Measurements from ENCODE around the gene HNF4A. TPM values are rescaled to one million over a fixed set of nuclear protein-coding genes. Genes with fewer than 3 reads are reported as not detected.

The HNF4A gene
- total RNA-seq, 2 experiments from 2014 or later, result not detected

DNA sequence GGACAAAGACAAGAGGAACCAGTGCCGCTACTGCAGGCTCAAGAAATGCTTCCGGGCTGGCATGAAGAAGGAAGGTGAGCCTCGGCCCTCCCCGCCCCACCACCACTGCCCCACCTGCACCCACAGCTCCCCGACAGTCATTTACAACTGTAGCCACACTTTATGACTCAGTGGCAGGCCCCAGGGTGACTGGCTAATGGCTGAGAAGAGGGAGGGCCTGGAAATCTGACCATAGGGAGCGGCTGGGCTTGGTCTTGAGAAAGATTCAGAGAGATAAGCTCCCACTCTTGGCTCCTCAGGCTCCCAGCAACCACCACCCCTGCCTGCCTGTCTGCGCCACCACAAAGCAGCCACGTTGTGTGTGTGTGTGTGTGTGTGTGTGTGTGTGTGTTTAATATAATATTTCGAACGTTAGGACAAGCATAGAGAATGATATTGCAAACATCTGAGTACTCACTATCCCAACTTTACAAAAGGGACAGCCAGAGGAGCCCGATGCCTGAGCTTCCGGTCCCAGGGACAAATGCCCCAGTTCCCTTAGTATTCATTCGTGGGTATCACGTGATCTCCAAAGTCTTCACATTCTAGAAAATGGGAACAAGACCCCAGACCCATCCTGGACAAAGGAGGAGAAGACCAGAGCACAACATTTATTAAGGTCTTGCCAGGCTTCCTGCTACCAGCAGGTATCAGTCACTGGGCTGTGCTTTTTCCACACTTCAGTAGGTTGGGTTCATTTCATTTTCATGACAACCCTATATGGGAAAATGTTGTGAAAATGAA, 52.1 kb downstream of the HNF4A start:
- intact Hi-C loops (cut with micrococcal nuclease; ENCODE audit: unreplicated experiment), result no loop called here
- H3K4me2 ChIP-seq (ENCODE audit: low read length), result no peak overlapping the region
- H3K79me2 ChIP-seq (ENCODE audit: insufficient read depth, low read depth, low read length), result no peaks in the 10 kb centered on the region
- no peaks in the 10 kb centered on the region for H3K9me3 ChIP-seq (ENCODE audit: low read length)
- CTCF ChIA-PET (ENCODE audit: unreplicated experiment), result no interaction called here
- TF ChIP-seq, protein P1, sequence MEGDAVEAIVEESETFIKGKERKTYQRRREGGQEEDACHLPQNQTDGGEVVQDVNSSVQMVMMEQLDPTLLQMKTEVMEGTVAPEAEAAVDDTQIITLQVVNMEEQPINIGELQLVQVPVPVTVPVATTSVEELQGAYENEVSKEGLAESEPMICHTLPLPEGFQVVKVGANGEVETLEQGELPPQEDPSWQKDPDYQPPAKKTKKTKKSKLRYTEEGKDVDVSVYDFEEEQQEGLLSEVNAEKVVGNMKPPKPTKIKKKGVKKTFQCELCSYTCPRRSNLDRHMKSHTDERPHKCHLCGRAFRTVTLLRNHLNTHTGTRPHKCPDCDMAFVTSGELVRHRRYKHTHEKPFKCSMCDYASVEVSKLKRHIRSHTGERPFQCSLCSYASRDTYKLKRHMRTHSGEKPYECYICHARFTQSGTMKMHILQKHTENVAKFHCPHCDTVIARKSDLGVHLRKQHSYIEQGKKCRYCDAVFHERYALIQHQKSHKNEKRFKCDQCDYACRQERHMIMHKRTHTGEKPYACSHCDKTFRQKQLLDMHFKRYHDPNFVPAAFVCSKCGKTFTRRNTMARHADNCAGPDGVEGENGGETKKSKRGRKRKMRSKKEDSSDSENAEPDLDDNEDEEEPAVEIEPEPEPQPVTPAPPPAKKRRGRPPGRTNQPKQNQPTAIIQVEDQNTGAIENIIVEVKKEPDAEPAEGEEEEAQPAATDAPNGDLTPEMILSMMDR (conservative IDR thresholded peaks at IDR 0.05; ENCODE audit: low read length), result no peak
- no peak for TF ChIP-seq EZH2phosphoT487 (IDR thresholded peaks at IDR 0.05; ENCODE audit: borderline replicate concordance, low read depth, low read length)
- H3K27ac ChIP-seq (ENCODE audit: low read depth, low read length, poor library complexity, severe bottlenecking), result no peak overlapping the region
- no peaks in the 10 kb centered on the region for H3K36me3 ChIP-seq (ENCODE audit: insufficient read depth, low read length)
- no peak overlapping the region for H2AFZ ChIP-seq (ENCODE audit: low read length)
- no TSS peak for BruUV-seq (replicated peaks)
- no peak overlapping the region for H3K4me3 ChIP-seq (ENCODE audit: low read depth, low read length, poor library complexity, severe bottlenecking)
- no peaks in the 10 kb centered on the region for H3K9me2 ChIP-seq (ENCODE audit: insufficient read depth, low read length)
- POLR2A ChIA-PET, result interaction anchor here (0.6 kb wide), 1 partner anchor 922 kb away, joined by 3 read pairs; no protein-coding TSS in a partner anchor
- no peaks in the 10 kb centered on the region for H3K4me1 ChIP-seq (ENCODE audit: insufficient read depth, low read length, poor library complexity, severe bottlenecking)
- H4K20me1 ChIP-seq (ENCODE audit: insufficient read depth, low read length), result no peaks in the 10 kb centered on the region
- no peak for DNase-seq (ENCODE audit: low spot score)

DNA sequence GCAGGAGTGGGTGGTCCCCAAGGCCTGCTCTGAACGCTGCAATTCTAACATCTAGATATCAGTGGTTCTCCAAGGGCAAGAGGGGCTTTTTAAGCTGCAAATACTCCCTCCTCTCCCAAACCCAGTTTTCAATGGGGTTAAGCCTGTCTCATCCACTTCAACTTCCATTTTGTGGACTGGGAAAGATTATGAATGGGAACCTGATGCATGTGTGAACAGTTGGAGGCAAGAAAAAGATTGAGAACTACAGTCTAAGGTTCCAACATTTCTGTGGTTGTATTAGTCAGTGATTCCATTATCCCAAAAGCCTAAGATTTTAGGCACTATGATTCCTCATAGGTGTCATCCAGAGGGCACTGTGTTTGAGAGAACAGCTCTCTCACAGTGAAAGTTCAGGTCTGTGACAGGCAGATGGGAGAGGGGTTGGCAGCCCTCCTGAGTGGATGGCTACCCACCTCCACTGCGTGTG, 53.7 kb downstream of the HNF4A start:
- DNase-seq (ENCODE audit: low spot score), result no peak
- Histone ChIP-seq H3K4me3 (ENCODE audit: low read depth, low read length, poor library complexity, severe bottlenecking) (no peak overlapping the region), H2AFZ (ENCODE audit: low read length) (no peak overlapping the region), H3K9me3 (ENCODE audit: low read length) (no peaks in the 10 kb centered on the region), H3K4me1 (ENCODE audit: insufficient read depth, low read length, poor library complexity, severe bottlenecking) (no peaks in the 10 kb centered on the region), H3K4me2 (ENCODE audit: low read length) (no peak overlapping the region), H3K9me2 (ENCODE audit: insufficient read depth, low read length) (no peaks in the 10 kb centered on the region), H3K27ac (ENCODE audit: low read depth, low read length, poor library complexity, severe bottlenecking) (no peak overlapping the region), H4K20me1 (ENCODE audit: insufficient read depth, low read length) (no peaks in the 10 kb centered on the region), H3K36me3 (ENCODE audit: insufficient read depth, low read length) (no peaks in the 10 kb centered on the region), H3K79me2 (ENCODE audit: insufficient read depth, low read depth, low read length) (no peaks in the 10 kb centered on the region)
- TF ChIP-seq, protein P1 (conservative IDR thresholded peaks at IDR 0.05; ENCODE audit: low read length), result no peak
- no peak for TF ChIP-seq EZH2phosphoT487 (IDR thresholded peaks at IDR 0.05; ENCODE audit: borderline replicate concordance, low read depth, low read length)
- intact Hi-C loops (cut with micrococcal nuclease; ENCODE audit: unreplicated experiment), result no loop called here
- ChIA-PET POLR2A (no interaction called here), CTCF (ENCODE audit: unreplicated experiment) (no interaction called here)
- no TSS peak for BruUV-seq (replicated peaks)

DNA sequence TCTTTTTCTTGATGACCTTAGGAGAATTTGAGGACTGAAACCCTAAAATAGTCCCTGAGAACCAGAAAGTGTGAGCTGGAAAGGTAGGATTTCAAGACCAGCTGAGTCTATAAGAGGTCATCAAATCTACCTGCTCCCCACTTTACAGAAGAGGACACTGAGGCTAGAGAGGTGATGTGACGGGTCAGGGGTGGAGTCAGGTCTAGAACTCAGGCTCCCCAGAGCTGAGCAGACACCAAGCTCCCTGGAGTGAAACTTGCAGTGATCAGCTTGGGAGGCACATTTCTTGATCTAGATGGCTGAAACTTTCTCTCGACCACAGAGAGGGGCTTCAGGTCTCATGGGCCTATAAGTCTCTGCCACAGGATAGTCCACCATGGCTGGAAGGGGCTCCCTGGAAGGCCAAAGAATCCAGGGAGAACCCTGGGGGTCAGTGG, 55.1 kb downstream of the HNF4A start:
- POLR2A ChIA-PET, result no interaction called here
- BruUV-seq (replicated peaks), result no TSS peak
- TF ChIP-seq, protein P1 (conservative IDR thresholded peaks at IDR 0.05; ENCODE audit: low read length), result no peak
- no peak for TF ChIP-seq EZH2phosphoT487 (IDR thresholded peaks at IDR 0.05; ENCODE audit: borderline replicate concordance, low read depth, low read length)
- CTCF ChIA-PET (ENCODE audit: unreplicated experiment), result no interaction called here
- Histone ChIP-seq H3K79me2 (ENCODE audit: insufficient read depth, low read depth, low read length) (no peaks in the 10 kb centered on the region), H2AFZ (ENCODE audit: low read length) (no peak overlapping the region), H3K36me3 (ENCODE audit: insufficient read depth, low read length) (no peaks in the 10 kb centered on the region), H3K4me2 (ENCODE audit: low read length) (no peak overlapping the region), H3K4me1 (ENCODE audit: insufficient read depth, low read length, poor library complexity, severe bottlenecking) (no peaks in the 10 kb centered on the region), H4K20me1 (ENCODE audit: insufficient read depth, low read length) (no peaks in the 10 kb centered on the region), H3K9me3 (ENCODE audit: low read length) (no peaks in the 10 kb centered on the region), H3K9me2 (ENCODE audit: insufficient read depth, low read length) (no peaks in the 10 kb centered on the region), H3K4me3 (ENCODE audit: low read depth, low read length, poor library complexity, severe bottlenecking) (no peak overlapping the region), H3K27ac (ENCODE audit: low read depth, low read length, poor library complexity, severe bottlenecking) (no peak overlapping the region)
- intact Hi-C loops (cut with micrococcal nuclease; ENCODE audit: unreplicated experiment), result no loop called here
- DNase-seq (ENCODE audit: low spot score), result no peak

All from OCI-LY7 (cell line).